ENCODE results near the gene RTCA.
"Not testable (repeated sequence)": the region's sequence is repeated elsewhere in the genome, so short reads cannot be mapped to it uniquely, and the experiment has no call there.

- not testable (repeated sequence) for TF ChIP-seq EZH2 (IDR thresholded peaks at IDR 0.05; ENCODE audit: low read length, unreplicated experiment); EZH2phosphoT487 (IDR thresholded peaks at IDR 0.05; ENCODE audit: borderline replicate concordance, low read length); CTCF (conservative IDR thresholded peaks at IDR 0.05; ENCODE audit: low read depth, low read length)
Measured at GRCh38 chr1:100326325-100326670, 60.3 kb downstream of the RTCA start.

All from PC-3 (cell line).